ENCODE data around the gene GIGYF2. TPM values are rescaled to one million over a fixed set of nuclear protein-coding genes. Genes with fewer than 3 reads are reported as not detected.

Gene GIGYF2
- total RNA-seq, 1 experiment from 2014 or later, result 71.1 TPM

DNA sequence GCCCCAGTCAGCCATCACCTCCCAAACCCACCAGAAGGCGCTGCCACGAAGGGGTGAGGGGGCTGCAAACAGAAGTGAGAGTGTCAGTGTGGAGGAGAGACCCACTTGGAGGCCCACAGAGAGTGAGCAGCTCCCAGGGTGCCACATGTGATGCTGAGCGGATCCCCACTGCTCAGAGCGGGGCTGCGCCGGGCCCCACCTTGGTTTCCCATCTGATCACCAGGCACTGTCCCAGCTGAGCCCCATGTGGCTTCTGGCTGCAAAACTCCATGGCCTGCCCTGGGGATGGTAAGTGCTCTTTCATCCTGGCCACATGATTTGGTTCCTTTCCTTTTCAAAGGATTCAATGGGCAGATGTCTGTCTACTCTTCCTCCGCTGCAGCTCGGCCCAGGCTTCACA, 196.7 kb downstream of the GIGYF2 start:
- Mint-ChIP-seq H3K9me3 (ENCODE audit: unreplicated experiment) (no peaks in the 10 kb centered on the region), H3K4me1 (ENCODE audit: insufficient read depth, unreplicated experiment) (peaks cover 20% of the 10 kb centered on the region), H3K27me3 (ENCODE audit: insufficient read depth, unreplicated experiment) (no peaks in the 10 kb centered on the region), H3K4me3 (ENCODE audit: unreplicated experiment) (no peak overlapping the region), H3K27ac (ENCODE audit: low read depth, unreplicated experiment) (no peak overlapping the region), H3K36me3 (ENCODE audit: insufficient read depth, unreplicated experiment) (peaks cover 5% of the 10 kb centered on the region)
- BruUV-seq (replicated peaks), result no TSS peak
- CTCF ChIA-PET, result interaction anchor here (1.2 kb wide), 1 partner anchor 135 kb away, joined by 6 read pairs; no protein-coding TSS in a partner anchor
- POLR2A ChIA-PET, result no interaction called here
- intact Hi-C loops (cut with micrococcal nuclease), result no loop called here
- no peak for DNase-seq (ENCODE audit: unreplicated experiment)
- no peak for TF ChIP-seq CTCF (IDR thresholded peaks at IDR 0.05; ENCODE audit: unreplicated experiment)

DNA sequence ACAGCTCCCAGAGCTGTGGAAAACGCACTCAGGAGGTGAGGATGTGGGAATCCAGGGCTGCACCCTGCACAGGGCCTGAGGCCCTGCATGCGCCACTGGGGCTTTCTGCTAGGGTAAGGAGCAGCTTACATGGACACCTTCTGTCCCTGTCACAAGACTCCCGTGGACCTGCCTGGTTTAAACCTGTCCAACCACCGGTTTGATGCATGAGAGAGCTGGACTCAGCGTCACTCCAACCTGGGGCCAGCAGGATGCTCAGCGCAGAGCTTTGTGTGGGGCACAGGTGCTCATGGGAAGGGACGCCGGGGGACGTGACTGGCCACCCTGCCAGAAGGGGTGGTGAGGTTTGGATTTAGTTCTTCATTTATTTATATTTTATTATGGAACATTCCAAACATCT, 197.1 kb downstream of the GIGYF2 start:
- POLR2A ChIA-PET, result no interaction called here
- H3K4me1 Mint-ChIP-seq (ENCODE audit: insufficient read depth, unreplicated experiment), result peaks cover 20% of the 10 kb centered on the region
- no peaks in the 10 kb centered on the region for H3K9me3 Mint-ChIP-seq (ENCODE audit: unreplicated experiment)
- intact Hi-C loops (cut with micrococcal nuclease), result no loop called here
- TF ChIP-seq CTCF (IDR thresholded peaks at IDR 0.05; ENCODE audit: unreplicated experiment), result no peak
- CTCF ChIA-PET, result interaction anchor here (1.2 kb wide), 1 partner anchor 135 kb away, joined by 6 read pairs; no protein-coding TSS in a partner anchor
- peaks cover 5% of the 10 kb centered on the region for H3K36me3 Mint-ChIP-seq (ENCODE audit: insufficient read depth, unreplicated experiment)
- no TSS peak for BruUV-seq (replicated peaks)
- DNase-seq (ENCODE audit: unreplicated experiment), result no peak
- H3K27ac Mint-ChIP-seq (ENCODE audit: low read depth, unreplicated experiment), result no peak overlapping the region
- no peaks in the 10 kb centered on the region for H3K27me3 Mint-ChIP-seq (ENCODE audit: insufficient read depth, unreplicated experiment)
- no peak overlapping the region for H3K4me3 Mint-ChIP-seq (ENCODE audit: unreplicated experiment)

DNA sequence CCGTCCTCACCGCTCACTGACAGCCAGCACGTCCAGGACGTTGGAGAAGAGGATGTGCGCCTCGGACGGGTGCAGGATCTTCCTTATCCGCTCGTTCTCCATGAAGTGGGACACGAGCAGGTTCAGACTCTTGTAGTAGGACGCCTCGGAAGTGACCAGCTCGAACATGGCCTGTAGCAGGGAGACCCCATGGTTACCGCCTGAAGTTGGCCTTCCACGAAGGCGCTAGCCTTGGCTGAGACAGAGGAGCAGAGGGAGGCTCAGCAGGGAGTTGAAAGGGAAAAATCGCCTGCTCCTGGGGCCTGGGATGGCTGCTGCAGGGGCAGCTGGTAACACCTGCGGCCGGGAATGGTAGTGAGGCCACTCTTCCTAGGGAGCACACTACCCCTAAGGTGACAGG, 197.6 kb downstream of the GIGYF2 start:
- TF ChIP-seq CTCF (IDR thresholded peaks at IDR 0.05; ENCODE audit: unreplicated experiment), result no peak
- ChIA-PET CTCF (interaction anchor here (1.2 kb wide), 1 partner anchor 134 kb away, joined by 6 read pairs; no protein-coding TSS in a partner anchor), POLR2A (no interaction called here)
- H3K9me3 Mint-ChIP-seq (ENCODE audit: unreplicated experiment), result no peaks in the 10 kb centered on the region
- intact Hi-C loops (cut with micrococcal nuclease), result no loop called here
- no peak overlapping the region for H3K27ac Mint-ChIP-seq (ENCODE audit: low read depth, unreplicated experiment)
- no peak overlapping the region for H3K4me3 Mint-ChIP-seq (ENCODE audit: unreplicated experiment)
- no peaks in the 10 kb centered on the region for H3K27me3 Mint-ChIP-seq (ENCODE audit: insufficient read depth, unreplicated experiment)
- no TSS peak for BruUV-seq (replicated peaks)
- peaks cover 5% of the 10 kb centered on the region for H3K36me3 Mint-ChIP-seq (ENCODE audit: insufficient read depth, unreplicated experiment)
- peaks cover 20% of the 10 kb centered on the region for H3K4me1 Mint-ChIP-seq (ENCODE audit: insufficient read depth, unreplicated experiment)
- DNase-seq (ENCODE audit: unreplicated experiment), result no peak

DNA sequence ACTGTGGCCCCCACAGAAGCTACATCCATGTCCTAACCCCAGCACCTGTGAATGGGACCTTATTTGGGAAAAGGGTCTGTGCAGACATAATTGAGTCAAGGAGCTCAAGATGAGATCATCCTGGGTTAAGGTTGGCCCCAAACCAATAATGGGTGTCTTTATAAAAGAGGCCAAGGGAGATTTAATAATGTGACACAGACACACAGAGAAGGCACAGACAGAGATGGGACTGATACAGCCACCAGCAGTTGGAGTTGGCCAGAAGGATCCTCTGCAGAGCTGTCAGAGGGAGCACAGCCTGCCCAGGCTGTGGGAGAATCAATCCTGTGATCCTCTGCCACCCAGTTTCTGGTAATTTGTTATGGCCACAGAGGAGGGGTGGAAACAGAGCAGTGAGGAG, 199.0 kb downstream of the GIGYF2 start:
- Mint-ChIP-seq H3K27me3 (ENCODE audit: insufficient read depth, unreplicated experiment) (no peaks in the 10 kb centered on the region), H3K9me3 (ENCODE audit: unreplicated experiment) (no peaks in the 10 kb centered on the region), H3K36me3 (ENCODE audit: insufficient read depth, unreplicated experiment) (peaks cover 5% of the 10 kb centered on the region), H3K4me1 (ENCODE audit: insufficient read depth, unreplicated experiment) (peaks cover 12% of the 10 kb centered on the region), H3K27ac (ENCODE audit: low read depth, unreplicated experiment) (no peak overlapping the region), H3K4me3 (ENCODE audit: unreplicated experiment) (no peak overlapping the region)
- no peak for TF ChIP-seq CTCF (IDR thresholded peaks at IDR 0.05; ENCODE audit: unreplicated experiment)
- ChIA-PET CTCF (interaction anchor here (0.6 to 0.9 kb wide), 2 partner anchors 21 to 28 kb away, joined by 3 read pairs; no protein-coding TSS in a partner anchor), POLR2A (no interaction called here)
- DNase-seq (ENCODE audit: unreplicated experiment), result no peak
- no TSS peak for BruUV-seq (replicated peaks)
- intact Hi-C loops (cut with micrococcal nuclease), result no loop called here

Data from MCF 10A (cell line).